EH (cell line): ENCODE measurements around the gene COL4A1.

Experiments used
- DNase-seq: peaks from one replicate; pipeline ENCODE4 v3.0.0-alpha.2; 2015; ENCODE audit warnings: low read depth

COL4A1 gene

GRCh38 chr13:110341445-110342244 is 34.7 kb upstream of the COL4A1 start:
- DNase-seq: no peak

GRCh38 chr13:110340812-110341444 is 34.0 kb upstream of the COL4A1 start:
- peak; percentile 92 for DNase-seq

DNA sequence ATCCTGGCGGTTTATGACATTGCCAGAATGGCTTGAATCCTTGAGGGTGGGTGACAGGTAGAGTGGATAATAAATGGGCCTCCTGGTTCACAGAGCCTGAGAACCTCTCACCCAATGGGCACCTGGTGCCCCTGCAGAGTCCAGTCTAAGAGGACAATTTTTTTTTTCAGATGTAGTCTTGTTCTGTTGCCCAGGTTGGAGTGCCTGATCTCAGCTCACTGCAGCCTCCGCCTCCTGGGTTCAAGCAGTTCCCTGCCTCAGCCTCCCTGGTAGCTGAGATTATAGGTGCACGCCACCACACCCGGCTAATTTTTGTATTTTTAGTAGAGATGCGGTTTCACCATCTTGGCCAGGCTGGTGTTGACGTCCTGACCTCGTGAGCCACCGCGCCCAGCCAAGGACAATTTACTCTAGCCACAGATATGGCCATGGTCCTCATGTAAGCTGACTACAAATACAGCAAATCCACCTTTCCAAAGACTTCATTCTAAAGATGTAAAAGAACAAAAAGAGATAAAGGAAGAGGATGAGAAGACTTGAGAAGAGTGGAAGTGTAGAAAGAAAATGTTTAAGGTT is 33.1 kb upstream of the COL4A1 start:
- no peak for DNase-seq

GRCh38 chr13:110339263-110339662 is 32.3 kb upstream of the COL4A1 start:
- no peak for DNase-seq

- peak; percentile 98 for DNase-seq
Measured at GRCh38 chr13:110338441-110339101, 31.6 kb upstream of the COL4A1 start.

- DNase-seq: no peak
Measured at GRCh38 chr13:110337247-110337646, 30.3 kb upstream of the COL4A1 start.

DNA sequence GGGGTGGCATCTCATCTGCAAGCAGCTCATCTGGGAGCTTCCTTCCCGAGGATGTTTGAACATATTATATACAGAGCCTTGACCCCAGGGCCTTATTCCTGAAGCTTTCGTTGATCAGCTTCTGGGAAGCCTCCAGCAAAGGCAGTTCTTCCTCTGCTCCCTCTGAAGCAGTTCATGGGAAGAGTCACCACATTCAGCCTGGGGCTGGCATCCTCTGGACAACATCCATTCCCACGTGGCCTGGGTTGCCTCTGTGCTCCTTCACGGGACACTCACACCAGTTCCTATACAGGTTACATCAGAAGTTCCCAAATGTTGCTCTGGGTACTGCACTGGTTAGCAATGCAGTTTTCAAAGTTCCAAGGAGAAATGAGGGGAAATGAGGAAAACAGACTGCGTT is 29.7 kb upstream of the COL4A1 start:
- DNase-seq: peak; percentile 87

- no peak for DNase-seq
Measured at GRCh38 chr13:110336108-110336507, 29.2 kb upstream of the COL4A1 start.

DNA sequence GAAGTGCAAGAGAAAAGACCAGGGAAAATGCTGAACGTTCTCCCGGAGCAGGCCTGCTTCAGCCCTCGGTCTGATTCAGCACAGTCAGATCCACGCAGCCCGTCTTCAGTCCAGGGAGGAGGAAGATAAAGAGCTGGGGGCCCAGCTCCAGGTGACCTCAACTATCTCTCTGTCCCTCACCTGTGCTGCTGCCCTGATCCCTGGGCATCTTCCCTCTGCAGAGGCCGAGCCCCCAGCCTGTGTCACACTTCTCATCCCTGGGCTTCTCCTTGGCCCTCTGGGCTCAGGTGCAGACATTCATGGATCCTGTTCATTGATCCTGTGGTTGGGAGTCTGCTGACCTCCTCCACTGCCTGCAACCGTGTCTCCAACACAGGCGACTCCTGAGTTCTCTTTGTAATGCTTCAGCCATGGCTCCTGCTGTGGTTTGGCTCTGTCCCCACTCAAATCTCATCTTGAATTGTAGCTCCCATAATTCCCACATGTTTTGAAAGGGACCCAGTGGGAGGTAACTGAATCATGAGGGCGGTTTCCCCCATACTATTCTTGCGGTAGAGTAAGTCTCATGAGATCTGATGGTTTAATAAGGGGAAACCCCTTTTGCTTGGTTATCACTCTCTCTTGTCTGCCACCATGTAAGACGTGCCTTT is 28.0 kb upstream of the COL4A1 start:
- DNase-seq: peak; percentile 65

DNA sequence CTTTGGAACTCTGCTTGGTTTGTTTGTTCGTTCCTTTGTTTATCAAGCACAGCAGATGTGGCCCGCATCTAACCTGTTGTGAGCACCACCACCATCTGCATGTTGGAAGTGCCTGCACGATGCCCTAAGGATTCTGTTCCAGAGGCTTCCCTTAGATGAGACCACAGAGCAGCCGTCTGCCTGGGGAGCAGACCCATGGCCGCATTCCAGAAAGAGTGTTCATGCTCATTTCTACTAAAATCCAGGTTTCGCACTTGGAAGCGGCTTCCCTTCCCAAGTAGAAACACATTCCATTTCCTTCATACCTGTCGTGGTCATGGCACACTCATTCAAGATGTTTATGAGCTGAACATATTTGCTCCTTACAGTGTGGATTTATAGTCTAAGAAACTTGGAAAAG is 27.3 kb upstream of the COL4A1 start:
- DNase-seq: peak; percentile 91

DNA sequence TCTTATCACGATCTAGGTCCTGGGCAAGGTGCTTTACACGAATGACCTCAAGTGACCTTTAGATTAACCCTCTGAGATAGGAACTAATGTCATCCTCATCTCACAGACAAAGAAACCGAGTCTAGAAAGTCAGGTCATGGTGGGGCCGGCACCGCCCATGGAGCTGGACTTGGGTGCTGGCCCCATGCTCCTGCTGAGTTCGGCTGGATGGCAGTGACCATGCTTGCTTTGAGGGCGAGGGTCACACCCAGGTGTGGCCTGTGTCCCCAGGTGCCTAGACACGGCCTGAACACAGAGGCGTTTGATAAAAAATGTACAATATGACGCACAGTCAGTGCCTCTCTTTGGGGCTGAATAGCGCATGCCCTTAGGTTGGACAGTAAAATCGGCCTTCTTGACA is 26.9 kb upstream of the COL4A1 start:
- DNase-seq: no peak

GRCh38 chr13:110332750-110333149 is 25.8 kb upstream of the COL4A1 start:
- peak; percentile 59 for DNase-seq

DNA sequence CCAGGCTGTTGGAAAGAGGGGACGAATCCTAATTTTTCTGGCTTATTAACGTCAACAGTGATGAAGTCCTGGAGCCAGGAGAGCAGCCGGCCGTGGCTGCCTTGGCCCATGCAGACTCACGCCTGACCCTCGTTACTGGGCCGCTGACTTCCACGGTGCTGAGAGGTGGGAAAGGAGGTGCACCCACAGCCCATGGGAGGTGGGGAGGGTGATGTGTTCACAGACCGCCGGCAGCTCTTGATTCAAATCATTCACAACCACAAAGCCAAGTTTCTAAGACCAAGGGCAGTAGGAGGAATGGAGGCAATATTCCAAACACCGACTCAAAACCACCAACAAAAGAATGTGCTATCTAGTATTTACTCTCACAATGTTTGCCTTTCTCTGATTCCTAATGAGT is 24.4 kb upstream of the COL4A1 start:
- DNase-seq: peak; percentile 84

- peak; percentile 96 for DNase-seq
Measured at GRCh38 chr13:110330491-110331011, 23.6 kb upstream of the COL4A1 start.

DNA sequence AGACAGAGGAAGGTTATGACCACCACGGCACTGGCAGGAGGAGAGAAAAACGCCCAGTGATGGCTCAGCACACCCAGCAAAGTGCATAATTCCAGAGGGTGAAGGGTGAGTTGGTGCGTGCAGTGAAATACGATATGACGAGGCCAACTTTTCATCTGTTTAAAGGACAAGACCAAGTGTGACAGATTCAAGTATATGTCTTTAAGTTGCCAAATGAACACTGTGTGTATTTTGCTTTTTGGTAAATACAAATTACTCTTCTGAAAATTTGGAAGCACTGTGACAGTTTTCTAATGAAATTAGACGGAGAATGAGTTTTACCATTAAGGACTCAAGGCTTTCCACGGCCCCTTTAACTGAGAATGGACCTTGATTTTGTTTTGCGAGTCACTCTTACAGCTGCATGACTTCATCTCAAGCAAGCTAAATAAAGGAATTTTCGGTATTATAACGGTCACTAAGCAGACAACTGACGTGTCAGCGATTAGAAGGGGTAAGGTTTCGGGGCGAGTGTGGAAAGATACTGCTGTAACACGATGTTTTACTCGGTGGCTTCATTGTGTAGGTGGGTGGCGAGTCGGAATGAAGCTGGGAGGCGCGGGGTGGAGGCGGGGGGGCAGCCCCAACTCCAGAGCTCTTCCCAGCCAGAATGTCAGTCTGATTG is 23.0 kb upstream of the COL4A1 start:
- DNase-seq: peak; percentile 70

GRCh38 chr13:110329258-110329657 is 22.3 kb upstream of the COL4A1 start:
- DNase-seq: no peak

GRCh38 chr13:110328573-110328972 is 21.6 kb upstream of the COL4A1 start:
- DNase-seq: peak; percentile 38

DNA sequence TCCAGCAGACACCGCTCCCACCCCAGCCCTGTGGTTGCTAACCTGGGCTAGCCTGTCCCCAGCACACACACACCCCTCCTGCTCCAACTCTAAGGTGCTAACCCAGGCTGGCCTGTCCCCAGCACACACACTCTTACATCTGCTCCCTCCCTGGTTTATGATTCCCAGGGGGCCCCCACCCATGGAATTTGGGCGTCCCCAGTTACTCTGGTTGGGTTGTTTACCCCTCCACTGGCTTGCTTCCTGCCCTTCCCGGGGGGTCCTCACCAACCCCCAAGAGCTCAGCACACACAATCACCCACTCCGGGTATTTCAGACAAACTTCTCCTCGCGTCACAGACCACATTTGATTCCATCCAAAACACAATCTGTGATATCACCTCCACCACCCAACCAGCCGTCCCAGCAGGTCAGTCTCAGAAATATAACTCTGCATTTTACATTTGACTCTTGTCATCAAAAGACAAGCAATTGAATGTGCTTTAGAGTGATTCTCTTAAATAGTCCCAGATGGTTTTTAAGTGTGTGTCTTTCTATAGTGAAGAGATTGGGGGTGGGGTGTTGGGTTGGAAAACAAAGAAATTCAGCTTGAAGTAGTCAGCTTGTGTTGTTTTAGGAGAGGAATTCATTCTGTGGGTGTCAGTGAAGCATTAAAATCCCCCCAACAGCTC is 20.2 kb upstream of the COL4A1 start:
- DNase-seq: peak; percentile 84

DNA sequence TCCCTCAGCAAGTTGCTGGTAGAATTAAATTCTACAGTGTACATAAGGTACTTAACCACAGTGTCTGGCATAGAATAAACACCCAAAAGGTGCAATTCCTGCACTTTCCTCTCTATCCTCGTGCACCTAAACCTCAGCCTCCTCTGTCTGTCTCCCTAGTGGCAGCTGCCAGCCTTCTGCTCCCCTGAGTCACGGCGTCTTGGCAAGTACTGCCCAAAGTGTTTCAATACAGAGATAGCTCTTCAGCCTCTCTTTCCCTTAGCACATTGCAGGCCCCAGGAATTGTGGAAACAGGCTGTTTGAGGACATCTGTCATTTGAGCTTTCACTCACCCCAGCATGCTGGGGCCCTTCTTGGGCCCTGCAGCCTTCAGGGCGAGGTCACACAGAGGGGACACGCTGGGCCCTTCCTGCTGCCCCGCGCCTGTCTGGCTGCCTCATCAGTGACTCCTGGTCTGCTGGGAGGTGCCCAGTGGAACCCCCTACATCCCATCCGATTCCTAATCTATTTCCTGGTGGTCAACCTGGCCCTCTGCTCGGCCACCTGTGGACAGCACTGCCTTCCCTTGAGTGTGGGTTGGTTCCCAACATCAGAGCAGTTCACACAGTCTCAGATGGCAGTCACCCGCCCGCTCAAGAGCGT is 19.4 kb upstream of the COL4A1 start:
- peak; percentile 50 for DNase-seq

GRCh38 chr13:110324026-110324749 is 17.2 kb upstream of the COL4A1 start:
- DNase-seq: no peak
